H1 (cell line): ENCODE results near the gene SMARCA4. TPM values are rescaled to one million over a fixed set of nuclear protein-coding genes. Genes with fewer than 3 reads are reported as not detected.

Experiments used
- CTCF ChIA-PET: fragments of 300-600 bp; sonication (Branson Sonifier 250); formaldehyde crosslinking; loops from one replicate; lab custom pipeline; 2021; ENCODE audit not compliant: partially characterized antibody; lab: Charles Lee
- POLR2A ChIA-PET: fragments of 300-600 bp; sonication (Branson Sonifier 250); formaldehyde crosslinking; loops from one replicate; lab custom pipeline; 2021; ENCODE audit warnings: inconsistent platforms; ENCODE audit not compliant: partially characterized antibody; lab: Charles Lee
- DNase-seq, 2 experiments: peaks; one replicate each; pipeline versions ENCODE4 v3.0.0 to v3.0.0-alpha.2; 2010 to 2022; ENCODE audit warnings: low spot score in 2 of 2, low read depth in 1 of 2, mixed read lengths in 1 of 2
- FAIRE-seq: peaks from 2 replicates; lab custom pipeline; 2011; peaks lifted over from hg19 to GRCh38; lab: Jason Lieb, UNC
- H2AFZ ChIP-seq: 2 replicates; pipeline ENCODE4 v1.8.1; 2012; ENCODE audit warnings: low read length, inconsistent platforms
- H2AK5ac ChIP-seq: 2 replicates; pipeline ENCODE4 v1.6.1; 2013; ENCODE audit warnings: low read depth, low read length
- H2BK120ac ChIP-seq: replicated peaks from 2 replicates; pipeline ENCODE3; 2013; ENCODE audit warnings: low read depth, low read length, inconsistent platforms
- H2BK12ac ChIP-seq: 2 replicates; pipeline ENCODE4 v1.6.1; 2013; ENCODE audit warnings: low read depth, low read length
- H2BK15ac ChIP-seq: 2 replicates; pipeline ENCODE4 v1.6.1; 2013; ENCODE audit warnings: low read length
- H2BK20ac ChIP-seq: 2 replicates; pipeline ENCODE4 v1.6.1; 2013; ENCODE audit warnings: low read length
- H2BK5ac ChIP-seq: 2 replicates; pipeline ENCODE4 v1.6.1; 2013; ENCODE audit warnings: low read depth, low read length
- H3K14ac ChIP-seq: 2 replicates; pipeline ENCODE4 v1.6.1; 2013; ENCODE audit warnings: inconsistent platforms; ENCODE audit not compliant: insufficient read length
- H3K18ac ChIP-seq: 2 replicates; pipeline ENCODE4 v1.6.1; 2013; ENCODE audit warnings: low read length; ENCODE audit errors: extremely low read depth
- H3K23ac ChIP-seq: 2 replicates; pipeline ENCODE4 v1.6.1; 2013; ENCODE audit warnings: inconsistent platforms; ENCODE audit not compliant: insufficient read length
- H3K23me2 ChIP-seq: 2 replicates; pipeline ENCODE4 v1.6.1; 2013; ENCODE audit warnings: low read depth, low read length
- H3K27ac ChIP-seq: 2 replicates; pipeline ENCODE4 v1.6.1; 2011; ENCODE audit warnings: low read depth, low read length, inconsistent platforms
- H3K27me3 ChIP-seq, 4 experiments: replicated peaks in 1 of 4; 1 replicate in 1 of 4; 2 replicates in 3 of 4; pipeline versions ENCODE4 v1.6.1 to v1.8.1; 2011 to 2013; ENCODE audit warnings: low read length in 3 of 4, mild to moderate bottlenecking in 3 of 4, inconsistent platforms in 2 of 4, mixed read lengths in 2 of 4, moderate library complexity in 1 of 4; ENCODE audit not compliant: control insufficient read depth in 3 of 4, insufficient read depth in 3 of 4; ENCODE audit errors: extremely low read depth in 1 of 4
- H3K36me3 ChIP-seq, 4 experiments: 2 replicates each; pipeline versions ENCODE4 v1.6.1 to v1.8.1; 2011 to 2013; ENCODE audit warnings: mild to moderate bottlenecking in 4 of 4, low read length in 3 of 4, moderate library complexity in 2 of 4, control low read depth in 1 of 4, inconsistent platforms in 1 of 4; ENCODE audit not compliant: insufficient read depth in 4 of 4, control insufficient read depth in 2 of 4
- H3K4ac ChIP-seq: replicated peaks from 2 replicates; pipeline ENCODE3; 2013; ENCODE audit warnings: low read length, low read depth, mixed read lengths, inconsistent platforms; ENCODE audit not compliant: insufficient read length
- H3K4me1 ChIP-seq, 4 experiments: replicated peaks in 1 of 4; 1 replicate in 1 of 4; 2 replicates in 3 of 4; pipeline versions ENCODE4 v1.6.1 to v1.8.1; 2011 to 2013; ENCODE audit warnings: low read length in 3 of 4, inconsistent platforms in 2 of 4, mixed read lengths in 1 of 4; ENCODE audit not compliant: insufficient read depth in 4 of 4, control insufficient read depth in 3 of 4
- H3K4me2 ChIP-seq, 2 experiments: 2 replicates each; pipeline versions ENCODE4 v1.6.1 to v1.8.1; 2011 to 2013; ENCODE audit warnings: low read depth in 2 of 2, low read length in 2 of 2, control low read depth in 1 of 2, inconsistent platforms in 1 of 2, mild to moderate bottlenecking in 1 of 2; ENCODE audit not compliant: insufficient read depth in 1 of 2
- H3K4me3 ChIP-seq, 4 experiments: fragments of 200-600, 300-600 bp in 1 of 4; sonication (generic), shearing (Covaris generic), sonication (Bioruptor Twin) in 1 of 4; 2 replicates each; pipeline versions ENCODE4 v1.5.1 to v1.8.1; 2011 to 2016; ENCODE audit warnings: low read length in 4 of 4, low read depth in 3 of 4, control low read depth in 2 of 4, inconsistent platforms in 2 of 4, mild to moderate bottlenecking in 2 of 4, mixed read lengths in 1 of 4, moderate library complexity in 1 of 4; ENCODE audit not compliant: insufficient read depth in 2 of 4; ENCODE audit errors: extremely low read depth in 1 of 4
- H3K56ac ChIP-seq: replicated peaks from 2 replicates; pipeline ENCODE3; 2013; ENCODE audit warnings: low read depth, mild to moderate bottlenecking, mixed read lengths, low read length, inconsistent platforms; ENCODE audit not compliant: insufficient read length
- H3K79me1 ChIP-seq: 2 replicates; pipeline ENCODE4 v1.6.1; 2013; ENCODE audit warnings: low read depth, low read length, control low read depth
- H3K79me2 ChIP-seq, 2 experiments: 2 replicates each; pipeline versions ENCODE4 v1.6.1 to v1.8.1; 2012 to 2013; ENCODE audit warnings: low read length in 2 of 2, mild to moderate bottlenecking in 2 of 2, inconsistent platforms in 1 of 2; ENCODE audit not compliant: insufficient read depth in 2 of 2, control insufficient read depth in 1 of 2
- H3K9ac ChIP-seq, 4 experiments: replicated peaks in 1 of 4; 1 replicate in 1 of 4; 2 replicates in 3 of 4; pipeline versions ENCODE4 v1.6.1 to v1.8.1; 2011 to 2013; ENCODE audit warnings: low read depth in 3 of 4, low read length in 3 of 4, control low read depth in 2 of 4, mild to moderate bottlenecking in 2 of 4, moderate library complexity in 2 of 4, inconsistent platforms in 1 of 4; ENCODE audit errors: extremely low read depth in 1 of 4
- H3K9me3 ChIP-seq, 2 experiments: 2 replicates each; pipeline versions ENCODE4 v1.6.1 to v1.8.1; 2012 to 2013; ENCODE audit warnings: mild to moderate bottlenecking in 2 of 2, moderate library complexity in 2 of 2, control low read depth in 1 of 2, inconsistent platforms in 1 of 2, low read depth in 1 of 2, low read length in 1 of 2, mixed read lengths in 1 of 2; ENCODE audit not compliant: insufficient read depth in 2 of 2
- H4K20me1 ChIP-seq, 2 experiments: replicated peaks in 1 of 2; 2 replicates each; pipeline versions ENCODE3 to v1.8.1; 2011 to 2013; ENCODE audit warnings: inconsistent platforms in 2 of 2, low read length in 2 of 2, mild to moderate bottlenecking in 1 of 2; ENCODE audit not compliant: insufficient read depth in 2 of 2, control insufficient read depth in 1 of 2
- H4K5ac ChIP-seq: 2 replicates; pipeline ENCODE4 v1.6.1; 2013; ENCODE audit warnings: low read length, low read depth, mixed read lengths, inconsistent platforms; ENCODE audit not compliant: insufficient read length
- H4K8ac ChIP-seq: 2 replicates; pipeline ENCODE4 v1.8.0; 2013; ENCODE audit warnings: mild to moderate bottlenecking, moderate library complexity, low read length, inconsistent platforms; ENCODE audit not compliant: insufficient read depth; ENCODE audit errors: extremely low read depth
- H4K91ac ChIP-seq: replicated peaks from 2 replicates; pipeline ENCODE3; 2013; ENCODE audit warnings: low read length, mixed read lengths, inconsistent platforms; ENCODE audit not compliant: insufficient read length
- ASH2L ChIP-seq: fragments of 200-600, 300-600 bp; sonication (generic); IDR thresholded peaks from one replicate; pipeline ENCODE4 v1.7.1; 2017; ENCODE audit warnings: low read length
- CTCF ChIP-seq, 3 experiments: IDR thresholded peaks; 1 replicate in 2 of 3; 2 replicates in 1 of 3; pipeline versions ENCODE4 v1.5.1 to v1.6.1; 2011; ENCODE audit warnings: low read length in 3 of 3, mild to moderate bottlenecking in 3 of 3, inconsistent platforms in 2 of 3, low read depth in 1 of 3, moderate library complexity in 1 of 3; ENCODE audit not compliant: insufficient read depth in 1 of 3; ENCODE audit errors: control extremely low read depth in 1 of 3
- RXRA ChIP-seq: IDR thresholded peaks from 2 replicates; pipeline ENCODE4 v1.6.1; 2011; ENCODE audit warnings: low read depth, mild to moderate bottlenecking, low read length, moderate library complexity; ENCODE audit not compliant: insufficient read depth
- SIN3A ChIP-seq, 2 experiments: IDR thresholded peaks in 1 of 2; conservative IDR thresholded peaks in 1 of 2; 2 replicates each; pipeline ENCODE4 v1.6.1; 2011 to 2012; ENCODE audit warnings: low read length in 2 of 2, improper control_type of control experiment in 1 of 2, low read depth in 1 of 2, mild to moderate bottlenecking in 1 of 2
- SIRT6 ChIP-seq: IDR thresholded peaks from one replicate; pipeline ENCODE4 v1.7.1; 2012; ENCODE audit warnings: low read length, inconsistent platforms
- SP2 ChIP-seq: IDR thresholded peaks from 2 replicates; pipeline ENCODE4 v1.6.1; 2012; ENCODE audit warnings: mild to moderate bottlenecking, low read length, inconsistent platforms
- SP4 ChIP-seq: IDR thresholded peaks from 2 replicates; pipeline ENCODE4 v1.6.1; 2012; ENCODE audit warnings: low read length, inconsistent platforms
- SUZ12 ChIP-seq: fragments of 200-600 bp; sonication (generic); IDR thresholded peaks from 2 replicates; pipeline ENCODE4 v1.6.1; 2012; ENCODE audit warnings: mild to moderate bottlenecking, inconsistent platforms, low read length, moderate library complexity, mixed read lengths
- WGBS, 2 experiments: shearing (Covaris generic) in 1 of 2; methylation state at CpG; one replicate each; pipeline versions ENCODE4 v1.1.6 to v1.1.7; 2013 to 2015; ENCODE audit warnings: low lambda C conversion rate in 2 of 2, mixed read lengths in 2 of 2, inconsistent platforms in 1 of 2, low coverage in 1 of 2, missing lambda C conversion rate in 1 of 2; ENCODE audit not compliant: insufficient replicate concordance in 2 of 2, insufficient coverage in 1 of 2, insufficient read length in 1 of 2; ENCODE audit errors: extremely low coverage in 1 of 2, missing lambda C conversion rate in 1 of 2; 5-methylcytosine and 5-hydroxymethylcytosine counted together
- polyA plus RNA-seq, 7 experiments: library from polyadenylated mRNA; depleted of rRNA in 3 of 7; stranded (reverse) in 5 of 7; unstranded in 2 of 7; fragments of >200 nt in 5 of 7; fragments of 200-250 nt in 2 of 7; gene quantifications; 1 replicate in 5 of 7; 2 replicates in 1 of 7; 4 replicates in 1 of 7; pipeline versions ENCODE4 v1.2.1 to v1.2.3, GENCODE V29; 2011 to 2013; ENCODE audit warnings: missing spikeins in 2 of 7, mixed read lengths in 2 of 7
- total RNA-seq: library from RNA; stranded (reverse); fragmentation: NEBNext Ultra II Directional; extraction: Animal tissue kit (Norgen Biotek cat#: 25700); gene quantifications from 2 replicates; pipeline ENCODE4 v1.2.1, GENCODE V29; 2021

Gene SMARCA4
- total and polyA plus RNA-seq, 2 of the 8 experiments (the other 6 are each of a cell fraction or from before 2014, with no cell fraction given) = 86.4 to 263 TPM

- Histone ChIP-seq H3K79me1 (peaks cover 3% of the 10 kb centered on the region), H3K9me3 (no peaks in the 10 kb centered on the region), H4K91ac (no peak overlapping the region), H3K27ac (no peak overlapping the region), H3K36me3 (peaks cover 50 to 85% (median 80%) of the 10 kb centered on the region in 4 experiments), H3K23ac (no peak overlapping the region), H2BK15ac (no peak overlapping the region), H3K79me2 (no peaks in the 10 kb centered on the region; a peak in 1 of 4 replicates), H2AFZ (no peak overlapping the region), H2BK5ac (no peak overlapping the region), H3K27me3 (no peaks in the 10 kb centered on the region), H2AK5ac (no peak overlapping the region), H2BK120ac (no peak overlapping the region), H3K23me2 (no peaks in the 10 kb centered on the region), H3K4me3 (no peak overlapping the region), H4K5ac (no peak overlapping the region), H2BK20ac (no peak overlapping the region), H3K18ac (no peak overlapping the region), H3K4me1 (no peaks in the 10 kb centered on the region), H4K20me1 (peaks cover 7 to 21% of the 10 kb centered on the region in 2 experiments), H3K4me2 (no peak overlapping the region), H3K14ac (no peak overlapping the region), H2BK12ac (no peak overlapping the region), H3K4ac (no peak overlapping the region), H4K8ac (peak overlapping the region; percentile 38; the same call in 1 of the 2 replicates), H3K9ac (no peak overlapping the region), H3K56ac (no peak overlapping the region)
- WGBS, 2 experiments = 94% methylated on average over 5 of the region's 5 CpGs; no CpG with 5 or more reads in 1 of the 2 experiments
- DNase-seq (no peak), FAIRE-seq (no peak)
- ChIA-PET CTCF (interaction anchor here (1.0 to 1.2 kb wide), 2 partner anchors 19 to 109 kb away, joined by 3 read pairs; no protein-coding TSS in a partner anchor), POLR2A (no interaction called here)
- no peak for TF ChIP-seq RXRA
- no peak for TF ChIP-seq SP2
- no peak for TF ChIP-seq SP4
- TF ChIP-seq CTCF (IDR thresholded peaks at IDR 0.05; ENCODE audit: control extremely low read depth in 1 of 3, insufficient read depth in 1 of 3, low read depth in 1 of 3, low read length in 3 of 3) = no peak
- TF ChIP-seq SIN3A (conservative IDR thresholded peaks at IDR 0.05 in 1 of 2, IDR thresholded peaks at IDR 0.05 in 1 of 2; ENCODE audit: low read depth in 1 of 2, low read length in 2 of 2) = no peak
- no peak for TF ChIP-seq ASH2L
- TF ChIP-seq SIRT6 = no peak
- no peak for TF ChIP-seq SUZ12
These were observed 55.8 kb downstream of the SMARCA4 start for GRCh38 chr19:11016631-11017030.
